ENCODE data around the gene SURF6. TPM values are rescaled to one million over a fixed set of nuclear protein-coding genes. Genes with fewer than 3 reads are reported as not detected.

The SURF6 gene
- total and polyA plus RNA-seq, 2 of the 8 experiments (the other 6 are each of a cell fraction or from before 2014, with no cell fraction given): 6.1 to 23.7 TPM

DNA sequence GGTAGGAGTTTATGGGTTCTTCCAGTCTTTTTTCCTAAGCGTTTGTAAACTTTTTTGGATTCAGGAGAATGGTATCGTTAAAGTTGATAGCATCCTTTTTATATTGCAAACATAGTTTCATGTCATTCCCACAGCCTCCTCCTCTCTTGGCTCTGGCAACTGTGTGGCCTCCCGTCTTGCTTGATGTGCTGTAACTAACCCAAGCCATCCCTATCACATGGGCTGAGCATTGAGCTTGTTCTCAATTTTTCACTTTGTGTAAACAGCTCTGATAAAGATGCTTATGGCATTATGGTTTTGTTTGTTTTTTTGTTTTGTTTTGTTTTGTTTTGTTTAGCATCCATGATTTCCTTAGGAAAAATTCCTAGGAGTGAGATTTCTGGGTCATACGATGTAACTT, 44.7 kb upstream of the SURF6 start:
- Histone ChIP-seq H3K18ac (ENCODE audit: extremely low read depth, low read length) (no peak overlapping the region), H3K4me2 (ENCODE audit: insufficient read depth in 1 of 2, low read depth in 2 of 2, low read length in 2 of 2) (no peak overlapping the region), H3K27ac (ENCODE audit: low read depth, low read length) (no peak overlapping the region), H2BK5ac (ENCODE audit: low read depth, low read length) (no peak overlapping the region), H4K91ac (replicated peaks; ENCODE audit: insufficient read length, low read length) (no peak overlapping the region), H3K9ac (replicated peaks in 1 of 4; ENCODE audit: extremely low read depth in 1 of 4, low read depth in 3 of 4, low read length in 3 of 4) (no peak overlapping the region), H3K4ac (replicated peaks; ENCODE audit: insufficient read length, low read depth, low read length) (no peak overlapping the region), H4K5ac (ENCODE audit: insufficient read length, low read depth, low read length) (no peak overlapping the region), H3K14ac (ENCODE audit: insufficient read length) (no peak overlapping the region), H3K27me3 (replicated peaks in 1 of 4; ENCODE audit: control insufficient read depth in 3 of 4, extremely low read depth in 1 of 4, insufficient read depth in 3 of 4, low read length in 3 of 4) (peaks cover 0 to 11% (median 7%) of the 10 kb centered on the region in 4 experiments; a peak in 5 of 7 replicates), H2BK15ac (ENCODE audit: low read length) (no peak overlapping the region), H3K79me2 (ENCODE audit: control insufficient read depth in 1 of 2, insufficient read depth in 2 of 2, low read length in 2 of 2) (no peaks in the 10 kb centered on the region), H4K20me1 (replicated peaks in 1 of 2; ENCODE audit: control insufficient read depth in 1 of 2, insufficient read depth in 2 of 2, low read length in 2 of 2) (peaks cover 0 to 15% of the 10 kb centered on the region in 2 experiments), H2AFZ (ENCODE audit: low read length) (no peak overlapping the region), H2BK12ac (ENCODE audit: low read depth, low read length) (no peak overlapping the region), H3K23ac (ENCODE audit: insufficient read length) (no peak overlapping the region), H2BK20ac (ENCODE audit: low read length) (no peak overlapping the region), H3K56ac (replicated peaks; ENCODE audit: insufficient read length, low read depth, low read length) (no peak overlapping the region), H3K79me1 (ENCODE audit: low read depth, low read length) (no peaks in the 10 kb centered on the region), H4K8ac (ENCODE audit: extremely low read depth, insufficient read depth, low read length) (no peak overlapping the region), H2BK120ac (replicated peaks; ENCODE audit: low read depth, low read length) (no peak overlapping the region), H3K36me3 (ENCODE audit: control insufficient read depth in 2 of 4, insufficient read depth in 4 of 4, low read length in 3 of 4) (no peaks in the 10 kb centered on the region; a peak in 1 of 8 replicates), H2AK5ac (ENCODE audit: low read depth, low read length) (no peak overlapping the region), H3K23me2 (ENCODE audit: low read depth, low read length) (peaks cover 19% of the 10 kb centered on the region; the same call in 1 of the 2 replicates), H3K4me1 (replicated peaks in 1 of 4; ENCODE audit: control insufficient read depth in 3 of 4, insufficient read depth in 4 of 4, low read length in 3 of 4) (peaks cover 0 to 5% (median 0%) of the 10 kb centered on the region in 4 experiments; a peak in 1 of 7 replicates), H3K9me3 (ENCODE audit: insufficient read depth in 2 of 2, low read depth in 1 of 2, low read length in 1 of 2) (peaks cover 0 to 15% of the 10 kb centered on the region in 2 experiments; a peak in 3 of 4 replicates), H3K4me3 (ENCODE audit: extremely low read depth in 1 of 4, insufficient read depth in 2 of 4, low read depth in 3 of 4, low read length in 4 of 4) (no peak overlapping the region)
- no peak for DNase-seq (ENCODE audit: low read depth in 1 of 2, low spot score in 2 of 2)
- 89% methylated on average over 4 of the region's 4 CpGs; no CpG with 5 or more reads in 1 of the 2 experiments for WGBS, 2 experiments (ENCODE audit: extremely low coverage in 1 of 2, insufficient coverage in 1 of 2, insufficient read length in 1 of 2, insufficient replicate concordance in 2 of 2, low coverage in 1 of 2, low lambda C conversion rate in 2 of 2, missing lambda C conversion rate in 1 of 2)
- CTCF ChIA-PET (ENCODE audit: partially characterized antibody): interaction anchor here (1.0 to 5.4 kb wide), 4 partner anchors 15 to 106 kb away, joined by 3 to 33 read pairs (median 10); no protein-coding TSS in a partner anchor
- FAIRE-seq: no peak
- POLR2A ChIA-PET (ENCODE audit: partially characterized antibody): interaction anchor here (0.6 to 19.9 kb wide), 4 partner anchors 14 to 44 kb away, joined by 3 to 461 read pairs (median 4); partner anchors contain the start of genes MED22, RPL7A, SURF1 and SURF2
- TF ChIP-seq HDAC2 (IDR thresholded peaks at IDR 0.05; ENCODE audit: borderline replicate concordance in 1 of 2, low read depth in 2 of 2, low read length in 2 of 2): no peak
- TF ChIP-seq RBBP5 (IDR thresholded peaks at IDR 0.05; ENCODE audit: borderline replicate concordance, low read depth, low read length): no peak
- no peak for TF ChIP-seq POU5F1 (IDR thresholded peaks at IDR 0.05; ENCODE audit: low read depth, low read length)
- TF ChIP-seq TBP (IDR thresholded peaks at IDR 0.05; ENCODE audit: low read depth, low read length): no peak
- no peak for TF ChIP-seq EZH2 (IDR thresholded peaks at IDR 0.05; ENCODE audit: low read depth, low read length, severe bottlenecking)
- TF ChIP-seq RFX5 (IDR thresholded peaks at IDR 0.05; ENCODE audit: borderline replicate concordance, low read depth, low read length): no peak
- no peak for TF ChIP-seq ASH2L (IDR thresholded peaks at IDR 0.05; ENCODE audit: low read length)
- no peak for TF ChIP-seq KDM5A (IDR thresholded peaks at IDR 0.05; ENCODE audit: low read length)
- TF ChIP-seq RNF2 (IDR thresholded peaks at IDR 0.05; ENCODE audit: borderline replicate concordance, low read depth, low read length, missing control alignments, poor library complexity, severe bottlenecking): no peak
- TF ChIP-seq MAFK (IDR thresholded peaks at IDR 0.05; ENCODE audit: low read depth, low read length): no peak
- no peak for TF ChIP-seq NANOG (IDR thresholded peaks at IDR 0.05; ENCODE audit: insufficient read depth, low read depth, low read length, poor library complexity, severe bottlenecking)
- TF ChIP-seq FOSL1 (IDR thresholded peaks at IDR 0.05; ENCODE audit: insufficient read depth, low read depth, low read length): no peak
- TF ChIP-seq BRCA1 (IDR thresholded peaks at IDR 0.05; ENCODE audit: low read depth, low read length): no peak
